GM18526 (cell line): ENCODE measurements around the gene GALNT2.

Experiments used
- POLR2A ChIP-seq: IDR thresholded peaks from 3 replicates; pipeline ENCODE4 v1.6.1; 2011; ENCODE audit not compliant: insufficient read length; ENCODE audit errors: extremely low read depth

Gene GALNT2

GRCh38 chr1:230122366-230123279, 55.6 kb downstream of the GALNT2 start:
- no peak for TF ChIP-seq POLR2A

DNA sequence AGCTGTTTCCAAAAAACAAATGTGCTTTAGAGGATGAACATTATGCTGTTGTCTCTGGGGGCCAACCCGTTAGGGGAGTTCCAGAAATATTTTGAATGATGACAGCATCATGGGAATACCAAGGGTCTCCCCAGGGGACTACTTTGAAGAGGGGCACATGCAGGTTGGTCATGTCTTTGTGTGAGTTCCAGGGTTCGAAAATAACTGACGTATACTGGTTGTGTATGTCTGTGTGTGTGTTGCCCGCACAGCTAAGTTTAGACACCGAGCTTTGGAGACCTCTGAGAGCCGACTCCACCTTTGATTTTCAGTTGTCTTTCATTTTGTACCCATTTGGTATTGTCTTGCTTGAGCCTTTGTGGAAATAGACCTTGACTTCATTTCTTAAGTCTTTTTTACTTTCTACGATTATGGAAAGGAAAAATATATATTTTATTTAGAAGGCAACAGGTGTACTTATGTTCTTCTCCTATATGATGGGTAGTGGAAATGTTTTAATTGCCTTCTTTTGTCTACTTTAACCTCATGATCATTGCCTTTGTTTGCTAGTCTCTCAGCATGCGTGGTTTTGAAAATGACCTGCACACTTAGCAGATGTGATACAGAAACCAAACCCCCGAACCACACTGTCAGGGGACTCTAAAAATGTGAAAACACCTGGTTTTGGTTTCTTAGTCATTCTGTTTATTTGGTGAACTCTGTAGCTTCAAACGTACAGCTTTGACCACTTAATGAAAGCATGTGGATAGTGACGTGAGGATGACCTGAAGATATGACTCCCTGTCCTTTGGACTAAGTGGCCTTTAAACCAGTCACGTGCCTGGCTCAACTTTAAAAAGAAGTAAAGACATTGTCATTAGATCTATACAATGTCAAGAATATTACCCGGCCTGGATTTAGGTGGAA, 56.5 kb downstream of the GALNT2 start:
- TF ChIP-seq POLR2A = no peak

- TF ChIP-seq POLR2A = no peak
Measured at GRCh38 chr1:230124186-230125128, 57.4 kb downstream of the GALNT2 start.

- no peak for TF ChIP-seq POLR2A
Measured at GRCh38 chr1:230125141-230125540, 58.1 kb downstream of the GALNT2 start.

GRCh38 chr1:230125640-230126528, 58.8 kb downstream of the GALNT2 start:
- no peak for TF ChIP-seq POLR2A

DNA sequence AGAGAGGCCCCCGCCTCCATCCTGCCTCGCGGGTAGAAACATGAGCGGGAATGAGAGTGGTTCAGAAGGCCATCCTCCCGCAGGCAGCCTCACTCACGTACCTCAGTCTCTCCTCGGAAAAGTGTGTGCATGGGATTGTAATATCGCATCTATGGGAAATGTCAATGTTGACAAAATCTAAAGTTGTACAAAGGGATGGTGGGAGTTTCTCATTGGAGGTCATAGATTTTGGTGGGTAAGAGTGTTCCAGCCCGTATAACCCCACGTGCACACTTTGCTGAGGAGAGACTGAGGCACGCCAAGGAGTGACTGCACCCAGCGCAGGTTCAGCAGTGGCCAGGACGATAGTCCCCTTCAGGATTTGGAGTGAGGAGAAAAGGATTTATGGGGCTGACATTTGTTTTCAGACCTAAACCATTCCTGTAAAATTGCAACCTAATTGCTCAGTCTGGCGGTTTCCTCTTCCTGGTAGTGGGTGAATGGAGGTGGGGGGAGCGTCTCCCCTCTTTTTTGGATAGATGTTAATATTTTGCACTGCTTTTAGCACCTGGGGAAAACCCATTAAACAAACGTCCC, 59.6 kb downstream of the GALNT2 start:
- no peak for TF ChIP-seq POLR2A

- no peak for TF ChIP-seq POLR2A
Measured at GRCh38 chr1:230127105-230128054, 60.3 kb downstream of the GALNT2 start.

GRCh38 chr1:230128569-230129285, 61.7 kb downstream of the GALNT2 start:
- no peak for TF ChIP-seq POLR2A

- TF ChIP-seq POLR2A = no peak
Measured at GRCh38 chr1:230129341-230129740, 62.3 kb downstream of the GALNT2 start.

GRCh38 chr1:230130172-230130944, 63.3 kb downstream of the GALNT2 start:
- TF ChIP-seq POLR2A = no peak

DNA sequence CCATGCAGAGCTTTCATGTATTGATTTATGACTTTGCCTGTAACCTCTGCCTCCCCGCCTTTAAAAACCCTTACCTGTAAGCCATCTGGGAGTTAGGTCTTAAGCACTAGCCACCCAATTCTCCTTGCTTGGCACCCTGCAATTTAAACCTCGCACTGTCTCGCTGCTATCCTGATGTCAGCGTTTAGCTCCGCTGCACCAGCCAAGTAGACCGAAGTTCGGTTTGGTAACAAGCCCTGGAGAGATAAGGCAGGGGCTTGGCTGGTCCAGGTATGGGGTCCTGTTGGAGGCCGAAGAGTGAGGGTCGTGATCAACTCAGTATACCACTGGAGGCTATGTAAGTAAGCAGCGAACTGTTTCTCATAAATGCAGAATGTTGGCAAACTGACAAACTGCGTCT, 64.4 kb downstream of the GALNT2 start:
- TF ChIP-seq POLR2A = no peak
